ENCODE data around the gene ADGRA1. TPM values are rescaled to one million over a fixed set of nuclear protein-coding genes. Genes with fewer than 3 reads are reported as not detected.

ADGRA1 gene
- polyA plus RNA-seq, 3 donors = not detected

GRCh38 chr10:133097961-133098360 lies 10.2 kb downstream of the ADGRA1 start:
- H3K27ac Mint-ChIP-seq = no peak overlapping the region
- intact Hi-C loops (cut with micrococcal nuclease) = no loop called here
- no peaks in the 10 kb centered on the region for H3K9me3 ChIP-seq (replicated peaks in 1 of 2; ENCODE audit: control insufficient read depth in 1 of 2, insufficient read depth in 1 of 2, low read length in 2 of 2)
- H3K27me3 Mint-ChIP-seq (ENCODE audit: low read depth in 3 of 3) = peaks cover 7 to 30% (median 19%) of the 10 kb centered on the region in 3 donors
- H3K9me3 Mint-ChIP-seq = no peaks in the 10 kb centered on the region
- no peaks in the 10 kb centered on the region for H4K20me1 ChIP-seq (ENCODE audit: insufficient read depth, low read length)
- H3K79me2 ChIP-seq (ENCODE audit: insufficient read depth, low read length) = no peaks in the 10 kb centered on the region
- no peak overlapping the region for H3K4me3 Mint-ChIP-seq
- H3K4me2 ChIP-seq (replicated peaks; ENCODE audit: extremely low read depth, low read length, poor library complexity, severe bottlenecking) = no peak overlapping the region
- no peak overlapping the region for H2AFZ ChIP-seq (ENCODE audit: insufficient read depth, low read depth, low read length, poor library complexity, severe bottlenecking)
- TF ChIP-seq CTCF (IDR thresholded peaks at IDR 0.05) = no peak
- peaks cover 0 to 8% of the 10 kb centered on the region in 2 donors for H3K27me3 ChIP-seq (ENCODE audit: control insufficient read depth in 2 of 2, insufficient read depth in 2 of 2, low read length in 2 of 2)
- no peaks in the 10 kb centered on the region for H3K4me1 Mint-ChIP-seq
- no peak overlapping the region for H3K9ac ChIP-seq (ENCODE audit: insufficient read depth, low read length, poor library complexity, severe bottlenecking)
- H3K4me1 ChIP-seq (ENCODE audit: control insufficient read depth in 1 of 2, insufficient read depth in 2 of 2, low read length in 2 of 2) = no peaks in the 10 kb centered on the region
- no peaks in the 10 kb centered on the region for H3K36me3 ChIP-seq (replicated peaks in 1 of 2; ENCODE audit: control insufficient read depth in 1 of 2, insufficient read depth in 2 of 2, low read length in 2 of 2)
- H3K27ac ChIP-seq (ENCODE audit: low read depth in 1 of 2, low read length in 2 of 2) = no peak overlapping the region
- no peak for DNase-seq
- WGBS (ENCODE audit: insufficient coverage) = 94% methylated on average over 9 of the region's 11 CpGs
- no peak overlapping the region for H3K4me3 ChIP-seq (replicated peaks in 1 of 3; ENCODE audit: low read depth in 2 of 3, low read length in 3 of 3)
- no peaks in the 10 kb centered on the region for H3K36me3 Mint-ChIP-seq

DNA sequence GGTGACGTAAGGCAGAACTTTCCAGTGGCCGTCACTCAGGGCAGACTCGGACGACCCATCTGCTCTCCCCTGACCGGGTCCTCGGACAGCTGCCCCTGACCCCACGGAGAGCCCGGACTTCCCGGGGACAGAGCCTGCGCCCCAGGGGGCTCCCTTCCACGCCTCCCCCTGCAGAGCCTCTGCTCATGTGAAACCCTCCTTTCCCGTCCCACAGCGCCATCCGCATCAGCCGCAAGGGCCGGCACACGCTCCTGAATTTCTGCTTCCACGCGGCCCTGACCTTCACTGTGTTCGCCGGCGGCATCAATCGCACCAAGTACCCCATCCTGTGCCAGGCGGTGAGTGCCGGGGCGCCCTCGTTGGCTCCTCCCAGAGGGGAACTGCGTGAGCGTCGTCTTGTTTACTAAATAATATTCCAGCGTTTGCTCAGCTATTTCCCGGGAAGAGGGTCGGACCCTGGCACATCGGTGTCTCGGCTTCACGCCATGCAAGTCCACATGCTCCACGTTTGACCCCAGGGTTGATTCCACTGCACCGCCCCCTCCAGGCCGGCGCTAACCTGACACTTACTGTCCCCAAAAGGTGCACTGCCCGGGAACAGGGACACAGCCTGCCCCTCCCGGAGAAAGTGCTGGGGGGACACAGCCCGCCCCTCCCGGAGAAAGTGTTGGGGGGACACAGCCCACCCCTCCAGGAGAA lies 10.9 kb downstream of the ADGRA1 start:
- no peaks in the 10 kb centered on the region for H3K36me3 Mint-ChIP-seq
- Histone ChIP-seq H3K79me2 (ENCODE audit: insufficient read depth, low read length) (no peaks in the 10 kb centered on the region), H2AFZ (ENCODE audit: insufficient read depth, low read depth, low read length, poor library complexity, severe bottlenecking) (no peak overlapping the region), H3K9ac (ENCODE audit: insufficient read depth, low read length, poor library complexity, severe bottlenecking) (no peak overlapping the region), H3K9me3 (replicated peaks in 1 of 2; ENCODE audit: control insufficient read depth in 1 of 2, insufficient read depth in 1 of 2, low read length in 2 of 2) (no peaks in the 10 kb centered on the region), H3K27me3 (ENCODE audit: control insufficient read depth in 2 of 2, insufficient read depth in 2 of 2, low read length in 2 of 2) (peaks cover 0 to 8% of the 10 kb centered on the region in 2 donors), H3K27ac (ENCODE audit: low read depth in 1 of 2, low read length in 2 of 2) (no peak overlapping the region), H3K4me1 (ENCODE audit: control insufficient read depth in 1 of 2, insufficient read depth in 2 of 2, low read length in 2 of 2) (no peaks in the 10 kb centered on the region), H3K4me3 (replicated peaks in 1 of 3; ENCODE audit: low read depth in 2 of 3, low read length in 3 of 3) (no peak overlapping the region), H3K36me3 (replicated peaks in 1 of 2; ENCODE audit: control insufficient read depth in 1 of 2, insufficient read depth in 2 of 2, low read length in 2 of 2) (no peaks in the 10 kb centered on the region), H4K20me1 (ENCODE audit: insufficient read depth, low read length) (no peaks in the 10 kb centered on the region), H3K4me2 (replicated peaks; ENCODE audit: extremely low read depth, low read length, poor library complexity, severe bottlenecking) (no peak overlapping the region)
- WGBS (ENCODE audit: insufficient coverage) = 88% methylated on average over 42 of the region's 44 CpGs
- no peak for DNase-seq
- no peak overlapping the region for H3K27ac Mint-ChIP-seq
- H3K27me3 Mint-ChIP-seq (ENCODE audit: low read depth in 3 of 3) = peaks cover 7 to 30% (median 17%) of the 10 kb centered on the region in 3 donors
- no peaks in the 10 kb centered on the region for H3K9me3 Mint-ChIP-seq
- no peak for TF ChIP-seq CTCF (IDR thresholded peaks at IDR 0.05)
- H3K4me1 Mint-ChIP-seq = no peaks in the 10 kb centered on the region
- H3K4me3 Mint-ChIP-seq = no peak overlapping the region
- intact Hi-C loops (cut with micrococcal nuclease) = no loop called here

Measured in CD14-positive monocyte (primary cell).